Measurements from ENCODE around the gene SCUBE2.

Gene SCUBE2

GRCh38 chr11:9091044-9091922 lies at the start of gene SCUBE2:
Gene SCUBE2 (minus strand): TSS chr11:9091599. CDS start chr11:9091528, 71 bp downstream.
- DNase-seq: no peak

- no peak for DNase-seq
Observed at GRCh38 chr11:9141186-9141585, 49.8 kb upstream of the SCUBE2 start.

GRCh38 chr11:9139628-9140357 lies 48.4 kb upstream of the SCUBE2 start:
- no peak for DNase-seq

GRCh38 chr11:9138612-9139579 lies 47.5 kb upstream of the SCUBE2 start:
- no peak for DNase-seq

GRCh38 chr11:9138133-9138453 lies 46.7 kb upstream of the SCUBE2 start:
- DNase-seq: no peak

- peak; percentile 33 to 41 (median 36) for DNase-seq
Observed at GRCh38 chr11:9137293-9138132, 46.1 kb upstream of the SCUBE2 start.

GRCh38 chr11:9136741-9137140 lies 45.3 kb upstream of the SCUBE2 start:
- no peak for DNase-seq

- no peak for DNase-seq
Observed at GRCh38 chr11:9133956-9134355, 42.6 kb upstream of the SCUBE2 start.

- no peak for DNase-seq
Observed at GRCh38 chr11:9132203-9132878, 40.9 kb upstream of the SCUBE2 start.

GRCh38 chr11:9130297-9130696 lies 38.9 kb upstream of the SCUBE2 start:
- no peak for DNase-seq

- DNase-seq: no peak
Observed at GRCh38 chr11:9126636-9127035, 35.2 kb upstream of the SCUBE2 start.

- no peak for DNase-seq
Observed at GRCh38 chr11:9125185-9125886, 33.9 kb upstream of the SCUBE2 start.

- no peak for DNase-seq
Observed at GRCh38 chr11:9123595-9124304, 32.4 kb upstream of the SCUBE2 start.

GRCh38 chr11:9121469-9121796 lies 30.0 kb upstream of the SCUBE2 start:
- DNase-seq: no peak

GRCh38 chr11:9120664-9121468 lies 29.5 kb upstream of the SCUBE2 start:
- DNase-seq: no peak

- no peak for DNase-seq
Observed at GRCh38 chr11:9118277-9118676, 26.9 kb upstream of the SCUBE2 start.

- DNase-seq: no peak
Observed at GRCh38 chr11:9112075-9112474, 20.7 kb upstream of the SCUBE2 start.

GRCh38 chr11:9109858-9110731 lies 18.7 kb upstream of the SCUBE2 start:
- no peak for DNase-seq

Measured in activated CD4-positive, CD25-positive, alpha-beta regulatory T cell (primary cell).